GM18499 (cell line): ENCODE results near the gene SMOC1.

Source experiments
- ATAC-seq: cut with Tn5 transposase; IDR thresholded peaks from one replicate; pipeline ENCODE4 v1.9.1; 2021; ENCODE audit warnings: moderate number of reproducible peaks; ENCODE audit not compliant: insufficient read depth, unreplicated experiment

SMOC1 gene

DNA sequence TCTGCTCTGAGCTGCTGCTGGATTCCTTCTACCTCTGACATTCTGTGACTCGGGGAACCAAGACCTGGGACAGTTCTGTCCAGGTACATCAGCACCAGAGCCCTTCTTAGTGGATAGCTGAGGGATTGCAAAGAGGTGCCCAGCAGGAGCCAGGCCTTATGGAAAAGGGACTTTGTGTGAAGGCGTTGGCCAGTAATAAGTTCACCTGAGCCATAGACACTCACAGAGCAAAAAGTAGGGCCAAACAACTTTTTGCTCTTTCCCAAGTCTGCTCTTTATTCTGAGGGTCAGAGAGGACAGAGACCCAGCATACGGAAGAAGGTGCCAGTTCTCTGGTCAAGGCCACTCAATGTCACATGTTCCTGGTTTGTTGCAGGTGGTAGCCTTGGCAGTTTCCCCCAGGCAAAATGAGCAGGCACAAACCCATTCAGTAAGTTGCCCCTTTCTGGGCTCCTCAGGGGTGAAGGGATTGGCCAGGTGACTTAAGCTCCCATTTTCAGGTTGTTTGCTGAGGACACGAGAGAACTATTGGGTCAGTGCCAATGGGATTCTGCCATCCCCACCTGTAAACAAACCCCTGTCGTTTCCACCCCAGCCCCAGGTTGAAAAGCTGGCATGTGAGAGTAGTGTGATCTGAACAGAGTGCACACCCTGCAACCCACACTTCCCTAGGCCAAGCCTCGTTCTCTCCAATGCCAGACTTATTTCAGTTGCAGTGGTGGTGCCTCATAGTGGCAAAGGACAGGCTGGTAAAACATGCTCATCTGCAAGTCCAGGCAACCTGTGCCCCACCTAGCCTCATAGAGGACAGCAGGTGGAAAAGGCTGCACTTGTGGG, 150.3 kb downstream of the SMOC1 start:
- ATAC-seq = no peak

DNA sequence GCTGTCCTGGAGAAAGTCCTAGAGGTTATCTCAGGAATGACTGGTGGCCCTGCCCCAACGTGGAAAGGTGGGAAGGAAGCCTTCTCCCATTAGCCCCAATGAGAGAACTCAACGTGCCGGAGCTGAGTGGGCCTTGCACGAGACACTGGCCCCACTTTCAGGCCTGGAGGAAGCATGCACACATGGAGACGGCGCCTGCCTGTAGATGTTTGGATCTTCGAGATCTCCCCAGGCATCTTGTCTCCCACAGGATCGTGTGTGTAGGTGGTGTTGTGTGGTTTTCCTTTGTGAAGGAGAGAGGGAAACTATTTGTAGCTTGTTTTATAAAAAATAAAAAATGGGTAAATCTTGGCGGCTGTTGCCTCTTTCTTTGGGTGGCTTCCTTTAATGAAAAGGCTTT, 152.8 kb downstream of the SMOC1 start:
- no peak for ATAC-seq

DNA sequence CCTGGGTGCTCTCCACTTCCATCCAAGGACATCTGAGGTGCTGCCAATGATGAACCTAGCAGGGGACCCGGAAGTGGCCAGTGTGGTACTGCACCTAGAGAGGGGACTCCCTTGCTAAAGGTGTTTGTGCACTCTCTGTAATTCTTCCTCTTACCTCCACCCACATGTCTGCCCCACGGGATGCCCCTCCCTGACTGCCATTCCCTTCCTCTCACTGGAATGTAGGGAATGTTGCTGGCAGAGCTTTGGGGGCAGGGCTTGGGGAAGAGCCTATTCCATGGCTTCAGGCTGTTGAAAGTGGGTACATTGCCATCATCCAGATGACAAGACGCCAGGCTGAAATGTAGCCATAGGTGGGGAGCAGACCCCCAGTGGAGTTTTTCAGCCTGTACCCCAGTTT, 153.2 kb downstream of the SMOC1 start:
- no peak for ATAC-seq

DNA sequence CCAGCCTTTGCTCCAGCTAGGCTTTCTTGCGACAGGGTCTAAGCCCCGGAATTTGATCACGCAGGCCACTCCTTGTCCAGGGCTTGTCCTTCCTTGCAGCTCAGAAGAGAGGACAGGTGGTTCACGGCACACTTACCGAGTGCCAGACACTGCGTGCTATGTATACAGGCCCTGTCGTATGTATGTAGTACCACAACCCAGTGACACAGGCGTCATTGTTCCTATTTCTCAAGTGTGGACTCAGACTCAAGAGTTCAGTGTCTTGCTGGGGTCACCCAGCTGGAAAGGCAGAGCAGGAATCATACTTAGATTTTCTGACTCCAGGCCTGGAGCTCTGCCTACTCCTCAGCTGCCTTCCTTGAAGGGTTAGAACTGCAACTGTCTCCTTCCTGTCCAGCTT, 153.9 kb downstream of the SMOC1 start:
- ATAC-seq = no peak

DNA sequence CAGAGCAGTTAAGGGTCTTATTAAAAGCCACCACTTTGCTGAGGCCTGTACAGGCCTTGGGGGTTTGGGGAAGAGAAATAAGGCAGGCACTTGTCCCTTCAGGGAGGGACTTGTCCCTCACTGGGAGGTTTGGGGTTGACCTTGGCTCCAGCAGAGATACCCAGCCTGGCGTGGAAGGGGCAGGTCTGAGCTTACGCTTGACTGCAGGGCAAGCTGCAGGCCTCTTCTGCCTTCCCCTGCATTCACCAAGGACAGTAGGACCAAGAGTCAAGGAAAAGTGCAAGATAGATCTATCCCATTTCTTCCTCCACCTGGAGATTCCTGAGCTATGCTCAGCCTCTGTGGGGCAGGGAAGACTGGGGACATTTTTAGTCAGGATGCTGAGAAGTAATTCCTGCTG, 154.3 kb downstream of the SMOC1 start:
- ATAC-seq = no peak

DNA sequence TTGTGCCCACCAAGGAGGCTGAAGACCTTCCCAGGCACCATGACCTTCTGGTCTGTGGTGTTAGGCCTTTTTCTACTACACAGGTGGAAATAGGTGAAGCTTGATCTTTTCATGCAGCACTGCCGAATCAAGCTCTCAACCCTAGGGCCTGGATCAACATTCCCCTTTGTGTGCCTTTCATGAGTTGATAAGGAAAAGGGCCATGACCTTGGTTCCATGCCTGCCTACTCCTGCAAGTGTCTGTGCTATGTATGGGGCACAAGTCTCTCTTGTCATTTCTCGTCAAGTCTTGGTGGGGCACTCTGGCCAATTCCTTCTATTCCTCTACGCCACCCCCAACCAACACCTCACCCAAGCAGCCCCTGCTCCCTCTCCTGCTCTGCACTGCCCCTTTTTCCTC, 155.0 kb downstream of the SMOC1 start:
- no peak for ATAC-seq

DNA sequence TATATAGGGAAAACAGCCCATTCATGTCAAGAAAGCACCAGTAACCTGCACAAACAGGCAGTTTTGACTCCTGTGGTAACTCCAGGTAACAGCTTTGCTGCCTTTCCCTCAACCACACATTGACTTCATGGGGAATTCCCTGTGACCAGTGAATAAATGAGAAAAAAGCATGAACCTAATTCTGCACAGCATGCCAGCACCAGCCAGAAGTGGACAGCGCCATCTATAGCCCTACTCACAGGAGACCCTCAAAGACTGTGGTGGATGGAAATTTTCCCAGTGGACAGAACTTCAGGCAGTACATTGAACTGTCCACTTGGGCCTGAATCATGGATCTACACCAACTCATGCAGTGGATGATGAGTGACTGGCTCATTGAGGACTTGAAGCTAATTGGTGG, 157.4 kb downstream of the SMOC1 start:
- ATAC-seq = no peak

DNA sequence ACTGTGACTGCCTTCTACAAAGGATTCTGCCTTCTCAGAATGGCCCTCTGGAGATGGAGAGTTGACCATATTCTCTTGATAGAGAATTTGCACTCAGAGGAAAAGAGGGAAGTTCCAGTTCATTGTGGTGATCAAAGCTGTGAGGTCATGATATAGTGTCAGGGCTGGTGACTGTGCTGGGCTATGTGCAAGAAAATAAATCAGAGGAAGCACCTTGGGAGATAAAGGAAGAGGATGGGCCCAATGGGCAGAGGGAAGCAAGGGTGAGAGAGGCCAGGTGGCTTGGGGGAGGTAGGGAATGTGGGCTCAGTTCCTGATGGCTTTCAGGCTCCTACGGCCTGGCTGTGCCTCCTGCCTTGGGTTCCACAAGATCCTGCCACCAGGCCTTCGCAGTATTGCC, 163.8 kb downstream of the SMOC1 start:
- ATAC-seq = no peak

DNA sequence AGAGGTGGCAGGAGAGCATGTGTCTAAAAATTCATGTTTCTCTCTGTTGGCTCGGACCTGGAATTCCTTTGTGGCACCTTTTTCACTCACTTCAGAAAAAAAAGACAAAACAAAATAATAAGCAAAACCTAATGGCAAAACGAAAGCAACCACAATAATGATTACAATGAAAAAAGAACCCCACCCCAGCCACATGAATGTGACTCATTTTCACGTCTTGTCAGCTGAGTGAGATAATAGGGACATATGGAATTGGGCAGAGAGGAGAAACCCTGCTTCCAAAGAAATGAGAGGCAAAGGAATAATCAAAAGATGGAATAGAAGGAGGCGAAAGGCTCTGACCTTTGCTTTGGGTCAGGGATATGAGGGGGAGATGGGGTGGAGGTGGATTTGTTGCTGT, 166.1 kb downstream of the SMOC1 start:
- no peak for ATAC-seq

DNA sequence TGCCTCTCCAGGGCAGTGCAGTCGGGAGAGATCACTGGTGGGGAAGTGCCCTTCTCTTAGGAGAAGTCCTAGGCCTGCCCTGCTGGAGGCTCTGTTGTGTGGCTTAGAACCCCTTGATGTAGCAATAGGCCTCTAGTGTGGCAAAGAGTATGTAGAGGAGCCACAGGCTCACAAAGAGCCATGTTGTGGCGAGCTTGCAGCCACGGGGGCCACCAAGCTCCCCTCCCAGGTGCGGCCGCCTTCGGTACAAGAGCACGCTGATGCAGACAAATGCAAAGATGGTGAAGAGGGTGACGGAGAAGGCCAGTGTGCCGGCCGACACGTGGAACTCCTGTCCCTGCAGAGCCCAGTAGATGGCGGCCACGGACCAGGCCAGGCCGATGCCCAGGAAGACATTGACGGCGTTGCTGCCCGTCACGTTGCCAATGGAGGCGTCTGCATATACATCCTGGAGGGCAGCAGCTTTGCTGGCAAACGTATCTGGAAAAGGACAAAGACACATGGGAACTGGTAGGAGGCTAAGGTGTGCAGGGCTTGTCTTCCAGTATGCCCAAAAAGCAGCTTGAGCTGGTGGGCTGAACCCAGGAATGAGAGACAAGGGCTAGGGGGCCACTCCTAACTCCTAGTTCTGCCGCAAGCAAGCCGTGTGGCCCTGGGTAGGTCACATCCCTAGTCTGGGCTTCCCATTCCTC, 166.8 kb downstream of the SMOC1 start:
- ATAC-seq = no peak

DNA sequence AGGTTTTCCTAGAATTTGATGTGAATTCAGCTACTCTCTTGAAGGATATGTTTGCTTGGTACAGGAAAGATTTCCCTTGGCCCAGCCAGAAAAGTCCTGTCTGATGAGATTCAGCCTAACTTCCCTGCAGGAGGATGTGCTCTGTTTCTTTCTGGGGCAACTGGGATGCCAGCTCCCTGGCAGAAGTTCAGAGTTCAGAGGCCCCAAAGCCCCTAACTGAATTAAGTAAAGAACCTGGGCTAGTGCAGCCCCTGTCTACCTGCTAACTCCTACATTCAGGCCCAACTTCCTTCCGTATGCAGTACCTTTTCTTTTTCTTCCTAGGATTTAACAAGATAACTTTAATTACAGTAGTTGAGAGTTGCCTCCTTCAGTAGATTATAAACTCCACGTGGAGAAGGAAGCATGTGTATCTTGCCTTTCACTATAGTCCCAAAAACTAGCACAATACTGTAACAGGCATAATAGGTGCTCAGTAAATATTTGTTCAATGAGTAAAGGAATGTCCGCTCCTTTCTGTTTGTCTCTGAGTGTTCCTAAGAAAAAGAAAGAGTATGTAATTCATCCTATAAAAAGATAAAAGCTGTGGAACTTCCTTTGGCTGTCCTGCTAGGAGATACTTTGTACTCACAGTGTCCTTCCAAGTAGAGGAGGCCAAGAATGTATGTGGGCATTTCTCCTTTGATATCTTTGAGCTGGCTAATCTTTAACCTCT, 168.5 kb downstream of the SMOC1 start:
- no peak for ATAC-seq

DNA sequence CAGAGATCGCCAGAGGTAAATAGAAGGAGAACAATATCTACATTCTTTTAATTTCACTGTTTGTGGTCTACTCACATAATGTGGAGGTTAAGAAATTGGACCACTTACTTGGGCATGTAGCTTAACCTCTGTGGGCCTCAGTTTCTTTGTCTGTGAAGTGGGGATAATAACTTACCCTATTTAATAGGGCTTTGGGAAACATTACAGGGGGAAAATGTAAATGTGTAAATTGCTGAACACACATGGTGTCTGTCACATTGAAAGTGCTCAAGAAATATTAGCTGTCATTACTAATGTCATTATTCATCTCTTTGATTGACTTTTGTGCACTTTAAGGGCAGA, 169.1 kb downstream of the SMOC1 start:
- ATAC-seq = no peak

DNA sequence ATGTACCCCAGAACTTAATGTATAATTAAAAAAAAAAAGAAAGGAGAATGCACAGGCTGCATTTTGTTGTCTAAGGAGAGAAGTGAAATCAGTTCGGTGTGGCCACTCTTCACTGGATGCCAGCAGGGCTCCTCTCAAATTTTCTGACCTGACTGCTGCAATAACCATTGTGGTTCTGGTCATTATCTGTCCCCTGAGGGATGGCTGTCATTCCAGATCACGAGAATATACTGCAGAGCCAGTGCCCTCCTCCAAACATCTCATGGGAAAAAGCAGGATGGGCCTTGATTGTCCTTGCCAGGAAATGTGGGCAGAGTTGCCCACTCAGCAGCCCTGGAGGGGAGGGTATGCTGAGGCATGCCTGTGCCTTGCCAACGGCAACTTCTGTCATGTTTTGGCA, 170.4 kb downstream of the SMOC1 start:
- ATAC-seq = no peak

DNA sequence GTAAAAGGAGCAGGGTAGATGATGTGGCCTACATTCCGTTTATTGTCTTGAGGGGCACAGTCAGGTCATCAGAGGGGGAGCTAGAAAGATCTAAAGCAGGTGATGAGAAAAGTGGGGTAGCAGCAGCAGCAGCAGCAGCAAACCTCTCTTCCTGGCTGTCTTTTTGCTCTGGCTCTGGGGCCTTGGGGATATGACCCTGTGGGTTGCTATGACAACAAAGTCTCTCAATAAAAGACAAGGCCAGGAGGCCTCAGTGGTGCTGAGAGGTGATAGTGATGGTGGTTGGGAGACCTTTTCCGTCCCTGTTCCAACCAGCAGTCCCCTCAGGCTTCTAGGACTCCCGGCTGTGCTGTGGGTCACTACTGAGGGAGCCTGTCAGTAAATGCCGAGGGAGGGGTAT, 170.9 kb downstream of the SMOC1 start:
- ATAC-seq = no peak

DNA sequence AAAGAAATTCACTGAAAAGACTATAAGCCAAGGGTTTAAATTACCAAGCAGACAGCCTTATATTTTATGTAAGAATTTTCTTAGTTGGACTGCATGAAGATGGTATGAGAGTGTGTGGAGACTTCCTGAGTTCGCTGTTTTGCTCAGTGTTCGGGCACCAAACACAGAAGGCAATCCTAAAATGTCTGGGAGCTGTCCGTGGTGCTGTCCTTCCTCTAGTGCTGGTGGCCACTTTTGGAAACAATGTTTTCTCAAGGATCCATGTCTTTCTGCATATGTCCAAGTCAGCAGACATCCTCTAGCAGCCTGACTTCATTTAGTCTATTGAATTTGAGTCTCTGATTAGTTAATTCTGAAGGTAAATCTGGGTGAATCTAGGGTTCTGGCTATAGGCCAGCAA, 173.8 kb downstream of the SMOC1 start:
- no peak for ATAC-seq

DNA sequence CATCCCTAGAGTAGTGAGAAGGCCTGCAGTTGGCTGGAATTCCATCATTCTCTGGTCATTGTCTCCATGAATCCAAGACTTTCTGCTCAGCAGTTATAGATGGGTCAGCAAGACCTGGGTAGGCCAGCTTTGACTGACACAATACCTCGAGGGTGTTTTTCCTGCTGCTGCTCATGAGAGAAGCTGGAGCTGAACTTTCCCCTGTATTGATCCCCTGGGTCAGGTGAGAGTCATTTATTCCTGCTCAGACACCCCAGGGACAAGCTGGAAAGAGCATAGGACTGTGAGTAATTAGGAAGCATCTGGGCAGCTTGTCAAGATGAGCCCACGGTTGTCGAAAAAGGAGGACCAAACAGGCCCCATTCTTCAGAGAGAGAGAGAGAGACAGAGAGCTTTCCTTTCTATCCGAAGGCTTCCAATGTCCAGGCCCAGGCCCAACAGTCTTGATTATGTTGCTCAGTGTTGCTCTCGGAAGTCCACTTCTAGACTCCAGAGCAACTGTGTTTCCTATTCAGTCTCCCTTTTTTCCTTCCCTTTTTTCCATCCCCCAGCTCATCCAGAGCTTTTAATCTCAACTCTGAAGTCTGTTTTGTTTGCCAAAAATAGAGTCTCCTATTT, 178.4 kb downstream of the SMOC1 start:
- ATAC-seq = no peak

DNA sequence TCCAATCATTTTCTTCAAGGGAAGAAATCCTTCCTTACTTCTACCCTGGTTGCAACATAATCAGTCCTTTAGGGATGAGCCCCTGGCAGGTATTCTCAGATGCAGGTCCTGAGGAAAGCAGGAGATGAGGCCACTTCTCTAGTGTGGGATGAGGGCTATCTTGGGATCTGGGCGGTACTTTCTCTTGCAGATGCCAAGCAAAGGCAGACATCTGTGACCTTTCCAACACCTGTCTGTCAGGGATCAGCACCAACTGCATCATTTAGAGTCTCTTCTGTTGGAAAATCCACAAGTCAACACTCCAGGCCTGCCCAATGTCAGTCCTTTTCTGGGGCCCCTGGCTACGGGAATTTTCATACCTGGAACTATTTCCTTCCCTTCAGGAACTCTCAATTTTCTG, 180.3 kb downstream of the SMOC1 start:
- no peak for ATAC-seq

DNA sequence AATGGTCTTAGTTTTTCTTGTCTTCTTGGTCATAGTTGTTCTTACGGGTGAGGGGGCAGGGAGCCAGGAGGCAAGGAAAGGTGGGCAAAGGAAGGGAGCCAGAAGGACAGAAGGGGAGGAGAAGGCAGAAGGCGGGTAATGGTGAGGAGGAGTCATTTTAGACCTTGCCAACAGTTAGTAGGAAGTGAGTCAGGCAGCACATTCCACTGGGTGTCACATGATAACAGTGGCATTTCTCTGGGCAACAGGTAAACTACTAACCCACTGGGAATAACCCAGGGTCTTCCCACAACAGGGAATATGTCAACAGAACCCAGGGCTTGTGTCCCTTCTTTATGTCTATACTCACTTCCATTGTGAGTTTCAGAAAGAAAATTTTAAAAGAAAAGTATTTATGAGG, 181.9 kb downstream of the SMOC1 start:
- ATAC-seq = no peak

DNA sequence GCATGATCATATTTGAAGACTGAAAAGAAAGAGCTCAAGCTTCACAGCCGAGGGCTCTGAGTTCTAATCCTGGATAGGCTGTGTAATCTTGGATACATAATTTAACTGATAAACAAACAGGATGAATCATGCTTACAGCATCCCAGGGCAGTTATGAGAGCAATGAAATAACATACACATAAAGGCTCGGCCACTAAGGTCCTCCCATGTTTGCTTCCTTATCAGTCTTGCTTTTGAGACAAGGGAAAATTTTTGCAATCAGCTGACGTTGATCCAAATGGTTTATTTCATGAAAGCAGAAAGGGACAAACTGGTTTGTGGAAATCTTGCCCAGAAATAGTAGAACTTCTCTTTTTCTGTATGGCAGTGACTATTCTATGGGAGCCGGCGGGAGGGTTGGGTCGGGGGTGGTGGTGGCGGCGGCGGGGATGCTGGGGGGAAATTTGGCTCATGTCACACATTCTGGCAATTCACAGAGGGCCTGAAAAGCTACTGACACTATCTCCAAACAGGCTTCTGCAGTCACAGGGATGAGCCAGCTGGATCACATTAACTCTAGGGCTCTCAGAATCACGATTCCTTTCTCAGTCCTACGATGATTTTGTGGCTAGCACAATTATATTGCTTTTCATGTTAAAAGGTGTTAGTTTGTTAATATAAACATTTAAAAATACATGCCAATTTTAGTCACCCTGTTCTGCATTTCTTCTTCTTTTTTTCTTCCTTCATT, 185.1 kb downstream of the SMOC1 start:
- ATAC-seq = no peak

DNA sequence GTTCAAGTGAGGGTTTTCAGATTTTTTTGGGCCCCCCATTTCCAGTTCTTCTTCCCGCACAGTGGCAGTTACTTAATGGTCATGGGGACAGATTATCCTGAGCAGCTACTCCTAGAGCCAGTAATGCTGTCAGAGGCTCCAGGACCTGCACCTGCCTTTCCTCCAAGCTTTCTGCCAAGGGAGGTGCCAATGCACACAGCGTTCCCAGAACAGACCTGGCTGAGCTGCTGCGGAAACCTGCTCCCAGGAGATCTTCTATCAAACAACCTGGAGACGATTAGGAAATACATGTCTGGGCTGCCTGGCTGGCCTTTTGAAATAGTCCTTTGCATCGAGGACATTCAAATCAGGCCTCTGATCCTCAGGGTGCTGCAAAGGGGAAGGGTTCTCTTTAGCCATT, 188.6 kb downstream of the SMOC1 start:
- no peak for ATAC-seq
